H9 (cell line): ENCODE measurements around the gene ABHD16A. TPM values are rescaled to one million over a fixed set of nuclear protein-coding genes. Genes with fewer than 3 reads are reported as not detected.

Source experiments
- DNase-seq: peaks from one replicate; pipeline ENCODE4 v3.0.0-alpha.2; 2017
- H2AFZ ChIP-seq: one replicate; pipeline ENCODE4 v1.6.1; 2013; ENCODE audit warnings: mild to moderate bottlenecking, low read length, control low read depth, moderate library complexity
- H2AK5ac ChIP-seq: 2 replicates; pipeline ENCODE4 v1.6.1; 2013; ENCODE audit warnings: low read length, control low read depth, mixed read lengths; ENCODE audit not compliant: insufficient read length
- H2BK120ac ChIP-seq: one replicate; pipeline ENCODE4 v1.6.1; 2013; ENCODE audit warnings: low read depth, mild to moderate bottlenecking, low read length, control low read depth, inconsistent platforms; ENCODE audit not compliant: poor library complexity, severe bottlenecking
- H2BK12ac ChIP-seq: 2 replicates; pipeline ENCODE4 v1.6.1; 2013; ENCODE audit warnings: low read length, control low read depth, mixed read lengths, low read depth; ENCODE audit not compliant: insufficient read length
- H2BK15ac ChIP-seq: 2 replicates; pipeline ENCODE4 v1.6.1; 2013; ENCODE audit warnings: low read depth, low read length, control low read depth
- H2BK20ac ChIP-seq: one replicate; pipeline ENCODE4 v1.6.1; 2013; ENCODE audit warnings: low read depth, mild to moderate bottlenecking, low read length, control low read depth, inconsistent platforms; ENCODE audit not compliant: poor library complexity, severe bottlenecking
- H2BK5ac ChIP-seq: 2 replicates; pipeline ENCODE4 v1.6.1; 2013; ENCODE audit warnings: low read length, control low read depth, mixed read lengths; ENCODE audit not compliant: insufficient read length
- H3K14ac ChIP-seq: 2 replicates; pipeline ENCODE4 v1.6.1; 2013; ENCODE audit warnings: low read length, control low read depth; ENCODE audit not compliant: insufficient read depth
- H3K18ac ChIP-seq: 2 replicates; pipeline ENCODE4 v1.6.1; 2013; ENCODE audit warnings: low read depth, mild to moderate bottlenecking, mixed read lengths, low read length, control low read depth; ENCODE audit not compliant: insufficient read length
- H3K23ac ChIP-seq: 2 replicates; pipeline ENCODE4 v1.6.1; 2013; ENCODE audit warnings: low read length, control low read depth, mixed read lengths, low read depth; ENCODE audit not compliant: insufficient read length
- H3K23me2 ChIP-seq: 2 replicates; pipeline ENCODE4 v1.6.1; 2013; ENCODE audit warnings: low read depth, mild to moderate bottlenecking, mixed read lengths, low read length, control low read depth; ENCODE audit not compliant: insufficient read length, poor library complexity, severe bottlenecking
- H3K27ac ChIP-seq: 2 replicates; pipeline ENCODE4 v1.5.1; 2013; ENCODE audit warnings: low read length, control low read depth, mixed read lengths, low read depth; ENCODE audit not compliant: insufficient read length
- H3K27me3 ChIP-seq: 2 replicates; pipeline ENCODE4 v1.6.1; 2013; ENCODE audit warnings: low read length, control low read depth, inconsistent platforms; ENCODE audit not compliant: insufficient read depth
- H3K4ac ChIP-seq: 2 replicates; pipeline ENCODE4 v1.6.1; 2013; ENCODE audit warnings: low read depth, mild to moderate bottlenecking, control low read depth, inconsistent platforms, low read length, moderate library complexity
- H3K4me1 ChIP-seq: 2 replicates; pipeline ENCODE4 v1.6.1; 2013; ENCODE audit warnings: low read length, control low read depth, inconsistent platforms; ENCODE audit not compliant: insufficient read depth
- H3K4me2 ChIP-seq: 2 replicates; pipeline ENCODE4 v1.6.1; 2013; ENCODE audit warnings: low read length, control low read depth, mixed read lengths; ENCODE audit not compliant: insufficient read length, insufficient read depth
- H3K56ac ChIP-seq: 2 replicates; pipeline ENCODE4 v1.6.1; 2013; ENCODE audit warnings: low read depth, mild to moderate bottlenecking, mixed read lengths, low read length, control low read depth; ENCODE audit not compliant: insufficient read length
- H3K79me1 ChIP-seq: 2 replicates; pipeline ENCODE4 v1.6.1; 2013; ENCODE audit warnings: low read depth, mild to moderate bottlenecking, moderate library complexity, low read length, control low read depth, inconsistent platforms; ENCODE audit not compliant: insufficient read depth, poor library complexity, severe bottlenecking
- H3K79me2 ChIP-seq: 2 replicates; pipeline ENCODE4 v1.6.1; 2013; ENCODE audit warnings: low read length, control low read depth, inconsistent platforms; ENCODE audit not compliant: insufficient read depth
- H3K9ac ChIP-seq: 2 replicates; pipeline ENCODE4 v1.6.1; 2013; ENCODE audit warnings: low read length, control low read depth, mixed read lengths; ENCODE audit not compliant: insufficient read length; ENCODE audit errors: extremely low read depth
- H3K9me3 ChIP-seq: one replicate; pipeline ENCODE4 v1.6.1; 2013; ENCODE audit warnings: low read depth, low read length, inconsistent platforms; ENCODE audit not compliant: control insufficient read depth
- H3T11ph ChIP-seq: one replicate; pipeline ENCODE4 v1.6.1; 2013; ENCODE audit warnings: mild to moderate bottlenecking, low read length, control low read depth, inconsistent platforms
- H4K20me1 ChIP-seq: one replicate; pipeline ENCODE4 v1.6.1; 2013; ENCODE audit not compliant: control insufficient read depth, insufficient read length, insufficient read depth
- H4K5ac ChIP-seq: 2 replicates; pipeline ENCODE4 v1.6.1; 2013; ENCODE audit warnings: low read depth, mild to moderate bottlenecking, mixed read lengths, low read length, control low read depth; ENCODE audit not compliant: insufficient read length
- H4K8ac ChIP-seq: replicated peaks from 2 replicates; pipeline ENCODE4 v1.6.1; 2013; ENCODE audit warnings: low read length, control low read depth, mixed read lengths, low read depth; ENCODE audit not compliant: insufficient read length
- H4K91ac ChIP-seq: 2 replicates; pipeline ENCODE4 v1.6.1; 2013; ENCODE audit warnings: low read depth, mild to moderate bottlenecking, moderate library complexity, mixed read lengths, low read length, control low read depth; ENCODE audit not compliant: insufficient read length
- H3K27ac Mint-ChIP-seq, 3 experiments: 2 replicates in 2 of 3; 3 replicates in 1 of 3; pipeline ENCODE4 v1.8.0; 2020 to 2021; ENCODE audit warnings: mixed read lengths in 3 of 3, mild to moderate bottlenecking in 1 of 3, moderate library complexity in 1 of 3
- H3K27me3 Mint-ChIP-seq: 2 replicates; pipeline ENCODE4 v1.8.0; 2021; ENCODE audit warnings: low read depth, mild to moderate bottlenecking, moderate library complexity, mixed read lengths
- H3K36me3 Mint-ChIP-seq, 3 experiments: 2 replicates in 2 of 3; 3 replicates in 1 of 3; pipeline ENCODE4 v1.8.0; 2020 to 2021; ENCODE audit warnings: low read depth in 3 of 3, mixed read lengths in 3 of 3; ENCODE audit not compliant: insufficient read depth in 1 of 3
- H3K4me1 Mint-ChIP-seq, 2 experiments: 2 replicates each; pipeline ENCODE4 v1.8.0; 2020; ENCODE audit warnings: mixed read lengths in 2 of 2
- H3K4me3 Mint-ChIP-seq, 2 experiments: 2 replicates in 1 of 2; 3 replicates in 1 of 2; pipeline ENCODE4 v1.8.0; 2020 to 2021; ENCODE audit warnings: mild to moderate bottlenecking in 2 of 2, mixed read lengths in 2 of 2, moderate library complexity in 1 of 2
- H3K9me3 Mint-ChIP-seq, 2 experiments: 2 replicates in 1 of 2; 3 replicates in 1 of 2; pipeline ENCODE4 v1.8.0; 2020; ENCODE audit warnings: mild to moderate bottlenecking in 2 of 2, mixed read lengths in 2 of 2, moderate library complexity in 1 of 2
- WGBS: extraction: QIAGEN DNeasy Blood & Tissue Kit; methylation state at CpG from one replicate; pipeline ENCODE4 v1.1.7; 2013; ENCODE audit warnings: missing lambda C conversion rate, low lambda C conversion rate, mixed read lengths; ENCODE audit not compliant: insufficient read length; ENCODE audit errors: extremely low coverage; 5-methylcytosine and 5-hydroxymethylcytosine counted together
- total RNA-seq: library from RNA; stranded (reverse); gene quantifications from 2 replicates; pipeline ENCODE4 v1.2.1, GENCODE V29; 2021
- TF ChIP-seq, protein P1 (sequence below): fragments of 200-600 bp; sonication (generic); conservative IDR thresholded peaks from 3 replicates; pipeline ENCODE4 v1.8.0; 2021; ENCODE audit warnings: antibody characterized with exemption, mild to moderate bottlenecking

Gene ABHD16A
- total RNA-seq, 1 experiment from 2014 or later, result 34.4 TPM

- no peak overlapping the region for H2BK20ac ChIP-seq
- H3K27ac ChIP-seq, result no peak overlapping the region
- Mint-ChIP-seq H3K9me3 (no peaks in the 10 kb centered on the region; a peak in 2 of 5 replicates), H3K4me1 (peaks cover 49 to 50% of the 10 kb centered on the region in 2 experiments), H3K36me3 (peaks cover 36 to 46% (median 38%) of the 10 kb centered on the region in 3 experiments), H3K27me3 (no peaks in the 10 kb centered on the region), H3K27ac (peak overlapping the region in 2 of 3 experiments; percentile 58 to 93; a peak in 2 of 7 replicates), H3K4me3 (peak overlapping the region in 1 of 2 experiments; percentile 91; a peak in 3 of 5 replicates)
- peaks cover 12% of the 10 kb centered on the region for H3K4me1 ChIP-seq
- H4K91ac ChIP-seq, result no peak overlapping the region
- H3K14ac ChIP-seq, result no peak overlapping the region
- peaks cover 30% of the 10 kb centered on the region for H3K23me2 ChIP-seq
- no peak overlapping the region for H2BK5ac ChIP-seq
- H2AFZ ChIP-seq, result no peak overlapping the region
- no CpG with 5 or more reads among the region's 4 CpGs for WGBS
- H3K9me3 ChIP-seq, result no peaks in the 10 kb centered on the region
- H2BK15ac ChIP-seq, result no peak overlapping the region
- no peak overlapping the region for H2BK120ac ChIP-seq
- H3K9ac ChIP-seq, result no peak overlapping the region
- no peak overlapping the region for H4K8ac ChIP-seq
- no peak overlapping the region for H3K4me2 ChIP-seq
- H3K79me2 ChIP-seq, result peaks cover 6% of the 10 kb centered on the region; the same call in 1 of the 2 replicates
- TF ChIP-seq, protein P1, sequence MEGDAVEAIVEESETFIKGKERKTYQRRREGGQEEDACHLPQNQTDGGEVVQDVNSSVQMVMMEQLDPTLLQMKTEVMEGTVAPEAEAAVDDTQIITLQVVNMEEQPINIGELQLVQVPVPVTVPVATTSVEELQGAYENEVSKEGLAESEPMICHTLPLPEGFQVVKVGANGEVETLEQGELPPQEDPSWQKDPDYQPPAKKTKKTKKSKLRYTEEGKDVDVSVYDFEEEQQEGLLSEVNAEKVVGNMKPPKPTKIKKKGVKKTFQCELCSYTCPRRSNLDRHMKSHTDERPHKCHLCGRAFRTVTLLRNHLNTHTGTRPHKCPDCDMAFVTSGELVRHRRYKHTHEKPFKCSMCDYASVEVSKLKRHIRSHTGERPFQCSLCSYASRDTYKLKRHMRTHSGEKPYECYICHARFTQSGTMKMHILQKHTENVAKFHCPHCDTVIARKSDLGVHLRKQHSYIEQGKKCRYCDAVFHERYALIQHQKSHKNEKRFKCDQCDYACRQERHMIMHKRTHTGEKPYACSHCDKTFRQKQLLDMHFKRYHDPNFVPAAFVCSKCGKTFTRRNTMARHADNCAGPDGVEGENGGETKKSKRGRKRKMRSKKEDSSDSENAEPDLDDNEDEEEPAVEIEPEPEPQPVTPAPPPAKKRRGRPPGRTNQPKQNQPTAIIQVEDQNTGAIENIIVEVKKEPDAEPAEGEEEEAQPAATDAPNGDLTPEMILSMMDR, result no peak
- no peaks in the 10 kb centered on the region for H4K20me1 ChIP-seq
- no peak overlapping the region for H3K18ac ChIP-seq
- H3K23ac ChIP-seq, result no peak overlapping the region
- no peak overlapping the region for H3T11ph ChIP-seq
- H3K79me1 ChIP-seq, result no peaks in the 10 kb centered on the region
- DNase-seq, result no peak
- H2AK5ac ChIP-seq, result no peak overlapping the region
- no peaks in the 10 kb centered on the region for H3K27me3 ChIP-seq
- no peak overlapping the region for H3K56ac ChIP-seq
- H2BK12ac ChIP-seq, result no peak overlapping the region
- no peak overlapping the region for H4K5ac ChIP-seq
- no peak overlapping the region for H3K4ac ChIP-seq
Measured at GRCh38 chr6:31733734-31734133, 30.6 kb upstream of the ABHD16A start.
